Glomerular visceral epithelial cell (primary cell): ENCODE data around the gene GJA3.
A peak's percentile ranks its signal among the peaks of the same experiment; 100 is the strongest.

Source experiments
- DNase-seq: peaks from one replicate; pipeline ENCODE4 v3.0.0-alpha.2; 2016; ENCODE audit errors: extremely low spot score

Gene GJA3

DNA sequence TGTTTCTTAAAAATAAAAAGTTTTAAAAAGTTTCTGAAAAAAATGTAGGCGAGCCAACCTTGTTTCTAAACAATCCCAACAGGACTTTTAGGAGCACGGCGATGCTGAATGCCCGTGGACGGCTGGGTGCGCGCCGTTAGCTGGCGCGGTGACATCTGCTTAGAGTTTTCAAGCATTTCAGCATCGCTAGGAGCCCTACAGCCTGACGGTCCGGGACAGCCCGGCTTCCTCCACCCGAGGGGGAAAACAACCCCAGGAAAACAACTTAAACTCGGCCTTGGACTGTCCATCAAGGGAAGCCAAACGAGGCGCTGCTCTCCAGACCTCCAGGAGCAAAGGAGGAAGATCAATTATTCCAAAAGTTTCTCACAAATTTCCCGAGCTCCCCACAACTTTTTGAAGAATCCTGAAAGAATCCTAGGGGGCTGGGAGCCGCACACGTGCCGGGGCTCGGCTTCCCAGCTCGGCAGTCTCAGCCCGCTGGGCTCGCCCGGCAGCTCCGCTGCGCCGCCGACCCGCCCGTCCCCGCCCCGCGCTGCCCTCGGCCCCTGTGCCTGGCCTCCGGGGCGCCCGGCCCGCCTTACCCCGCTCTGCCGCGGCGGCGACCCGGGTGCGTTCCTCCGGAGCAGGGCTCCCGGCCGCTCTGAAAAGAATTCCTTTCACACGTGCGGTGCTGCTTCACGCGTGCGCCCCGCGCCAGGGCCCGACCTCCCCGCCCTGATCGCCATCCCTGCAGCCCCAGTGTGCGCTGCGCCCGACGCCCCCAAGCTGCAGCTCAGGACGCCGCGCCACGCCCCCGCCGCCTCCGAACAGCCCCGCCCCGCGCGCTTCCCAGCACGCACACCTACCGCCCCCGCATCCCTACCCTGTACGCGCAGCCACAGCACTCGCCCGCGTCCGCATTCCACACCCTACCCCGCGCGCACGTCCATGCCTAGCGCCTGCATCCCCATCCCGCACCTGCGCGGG, at the start of gene GJA3:
Gene GJA3, minus strand, starts transcription at position 747 of the 969 bp plus-strand sequence. CDS start 17,764 bp downstream, outside the sequence.
- peak; percentile 30 for DNase-seq

- no peak for DNase-seq
Measured at GRCh38 chr13:20209948-20210347, 49.1 kb upstream of the GJA3 start.

DNA sequence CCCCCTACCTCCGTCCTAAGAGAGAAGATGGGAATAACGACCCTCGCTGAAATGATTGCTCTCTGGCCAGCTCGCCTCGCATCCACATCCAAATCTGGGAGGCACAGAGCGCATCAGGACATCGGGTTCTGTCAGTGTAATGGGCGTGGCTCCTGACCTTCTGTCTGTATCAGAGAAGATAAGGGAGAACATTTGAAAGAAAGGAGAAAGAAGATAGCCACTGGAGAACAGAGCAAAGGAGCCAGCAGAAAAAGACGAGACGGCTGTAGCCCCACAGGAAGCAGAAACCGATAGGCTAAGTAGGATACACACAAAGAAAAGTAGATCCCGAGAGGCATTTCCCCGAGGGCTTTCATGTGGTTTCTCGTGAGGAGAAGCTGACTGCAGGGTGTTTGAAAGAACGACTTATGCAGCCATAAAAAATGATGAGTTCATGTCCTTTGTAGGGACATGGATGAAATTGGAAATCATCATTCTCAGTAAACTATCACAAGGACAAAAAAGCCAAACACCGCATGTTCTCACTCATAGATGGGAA, 45.9 kb upstream of the GJA3 start:
- no peak for DNase-seq

DNA sequence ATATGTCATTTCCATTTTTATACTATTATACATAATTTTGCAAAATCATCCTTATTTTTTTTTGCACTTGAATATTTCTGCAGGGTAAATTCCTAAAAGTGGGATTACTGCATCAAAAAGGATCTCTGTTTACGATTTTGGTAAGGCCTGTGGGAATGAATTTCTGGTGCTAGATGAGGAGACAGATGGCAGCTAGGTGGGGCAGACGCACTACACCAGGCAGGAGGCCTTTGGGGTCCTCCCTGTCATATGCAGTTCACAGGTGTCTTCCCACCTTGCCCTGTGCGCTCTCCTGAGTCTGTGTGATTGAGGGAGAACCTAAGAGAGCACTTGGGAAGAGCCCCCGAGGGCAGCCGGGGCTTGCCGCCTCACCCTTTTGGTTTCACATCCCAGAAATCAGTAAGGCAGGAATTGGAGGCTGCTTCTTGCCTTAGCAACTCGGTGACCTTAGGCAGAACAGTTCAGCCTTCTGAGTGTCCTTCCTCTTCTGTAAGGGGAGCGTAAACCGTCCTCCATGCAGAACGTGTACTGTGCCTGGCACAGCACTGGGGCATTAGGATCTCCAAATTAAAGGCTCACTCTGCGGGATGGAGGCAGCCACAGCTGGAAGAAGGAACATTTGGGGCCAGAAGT, 45.3 kb upstream of the GJA3 start:
- no peak for DNase-seq

DNA sequence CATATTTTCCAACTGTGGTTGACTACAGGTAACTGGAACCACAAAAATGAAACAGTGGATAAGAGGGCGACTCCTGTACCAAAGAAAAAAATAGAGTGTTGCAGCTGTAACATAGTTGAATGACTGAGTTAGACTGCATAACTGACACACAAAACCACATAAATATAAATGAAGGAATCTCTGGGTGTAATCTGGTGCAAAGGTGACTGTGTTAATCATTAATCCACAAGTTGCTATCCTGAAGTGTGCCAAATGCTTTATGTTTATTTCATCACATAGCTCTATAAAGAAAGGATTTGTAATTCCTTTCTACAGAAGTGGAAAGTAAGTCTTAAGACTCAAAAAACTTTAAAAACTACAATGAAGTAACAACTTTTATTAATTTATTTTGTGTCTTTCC, 37.9 kb upstream of the GJA3 start:
- DNase-seq = peak; percentile 60

DNA sequence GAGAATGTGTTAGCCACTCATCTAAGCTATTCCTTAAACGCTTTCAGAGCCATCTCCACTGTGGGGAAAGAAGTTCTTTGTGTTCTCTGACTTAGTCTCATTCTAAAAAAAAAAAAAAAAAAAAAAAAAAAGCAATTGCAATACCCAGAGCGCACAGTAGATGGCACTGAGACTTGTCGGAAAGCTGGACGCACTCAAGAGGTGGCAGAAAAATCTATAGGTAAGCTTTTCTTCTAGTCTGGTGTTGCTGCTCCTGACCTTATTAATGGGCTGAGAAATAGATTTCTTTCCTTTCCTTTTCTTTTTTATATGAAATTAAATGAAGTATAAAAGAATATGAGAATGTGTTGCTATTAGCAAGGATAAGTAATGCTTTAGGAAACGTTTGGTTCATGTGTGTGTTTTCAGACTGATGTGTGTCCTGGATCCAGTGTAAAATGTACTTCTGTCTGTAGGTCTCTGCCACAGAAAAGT, 36.5 kb upstream of the GJA3 start:
- DNase-seq = peak; percentile 71

- DNase-seq = no peak
Measured at GRCh38 chr13:20195801-20196200, 34.9 kb upstream of the GJA3 start.

- DNase-seq = no peak
Measured at GRCh38 chr13:20193907-20194631, 33.2 kb upstream of the GJA3 start.

GRCh38 chr13:20193162-20193906, 32.5 kb upstream of the GJA3 start:
- no peak for DNase-seq

- DNase-seq = no peak
Measured at GRCh38 chr13:20192836-20193161, 31.9 kb upstream of the GJA3 start, which contains the start of gene GJB2. GJB2 (minus strand) TSS chr13:20192938; CDS start chr13:20189581, 3,357 bp downstream.

- peak; percentile 33 for DNase-seq
Measured at GRCh38 chr13:20192158-20192835, 31.4 kb upstream of the GJA3 start.

- DNase-seq = peak; percentile 39
Measured at GRCh38 chr13:20191311-20192157, 30.7 kb upstream of the GJA3 start.

GRCh38 chr13:20190481-20191310, 29.8 kb upstream of the GJA3 start:
- DNase-seq = peak; percentile 82

GRCh38 chr13:20190076-20190475, 29.2 kb upstream of the GJA3 start:
- no peak for DNase-seq

DNA sequence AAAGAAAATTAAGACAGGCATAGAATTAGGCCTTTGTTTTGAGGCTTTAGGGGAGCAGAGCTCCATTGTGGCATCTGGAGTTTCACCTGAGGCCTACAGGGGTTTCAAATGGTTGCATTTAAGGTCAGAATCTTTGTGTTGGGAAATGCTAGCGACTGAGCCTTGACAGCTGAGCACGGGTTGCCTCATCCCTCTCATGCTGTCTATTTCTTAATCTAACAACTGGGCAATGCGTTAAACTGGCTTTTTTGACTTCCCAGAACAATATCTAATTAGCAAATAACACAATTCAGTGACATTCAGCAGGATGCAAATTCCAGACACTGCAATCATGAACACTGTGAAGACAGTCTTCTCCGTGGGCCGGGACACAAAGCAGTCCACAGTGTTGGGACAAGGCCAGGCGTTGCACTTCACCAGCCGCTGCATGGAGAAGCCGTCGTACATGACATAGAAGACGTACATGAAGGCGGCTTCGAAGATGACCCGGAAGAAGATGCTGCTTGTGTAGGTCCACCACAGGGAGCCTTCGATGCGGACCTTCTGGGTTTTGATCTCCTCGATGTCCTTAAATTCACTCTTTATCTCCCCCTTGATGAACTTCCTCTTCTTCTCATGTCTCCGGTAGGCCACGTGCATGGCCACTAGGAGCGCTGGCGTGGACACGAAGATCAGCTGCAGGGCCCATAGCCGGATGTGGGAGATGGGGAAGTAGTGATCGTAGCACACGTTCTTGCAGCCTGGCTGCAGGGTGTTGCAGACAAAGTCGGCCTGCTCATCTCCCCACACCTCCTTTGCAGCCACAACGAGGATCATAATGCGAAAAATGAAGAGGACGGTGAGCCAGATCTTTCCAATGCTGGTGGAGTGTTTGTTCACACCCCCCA, 28.1 kb upstream of the GJA3 start:
- no peak for DNase-seq

DNA sequence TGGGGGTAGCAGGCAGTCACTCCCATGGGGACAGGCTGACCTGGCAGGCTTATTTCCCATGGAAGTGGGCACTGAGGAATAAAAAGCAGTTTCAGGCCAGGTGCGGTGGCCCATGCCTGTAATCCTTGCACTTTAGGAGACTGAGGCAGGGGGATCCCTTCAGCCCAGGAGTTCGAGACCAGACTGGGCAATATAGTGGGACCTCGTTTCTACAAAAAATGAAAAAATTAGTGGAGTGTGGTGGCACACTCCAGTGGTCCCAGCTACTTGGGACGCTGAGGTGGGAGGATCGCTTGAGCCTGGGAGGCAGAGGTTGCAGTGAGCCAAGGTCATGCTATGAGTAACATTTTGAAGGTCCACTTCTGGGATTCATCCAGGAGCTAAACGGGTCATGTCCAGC, 25.9 kb upstream of the GJA3 start:
- DNase-seq = no peak

- no peak for DNase-seq
Measured at GRCh38 chr13:20185366-20186056, 24.7 kb upstream of the GJA3 start.
